HG03175 (cell line): ENCODE data around the gene TIMP2.

Source experiments
- ATAC-seq: cut with Tn5 transposase; IDR thresholded peaks from one replicate; pipeline ENCODE4 v1.9.1; 2021; ENCODE audit warnings: mild to moderate bottlenecking, moderate library complexity; ENCODE audit not compliant: unreplicated experiment

Gene TIMP2

GRCh38 chr17:78840780-78841611, 84.2 kb downstream of the TIMP2 start, which contains the start of gene USP36:
Gene USP36 (minus strand): TSS chr17:78840814. CDS start chr17:78836363, 4,451 bp downstream.
- peak; percentile 88 for ATAC-seq

- no peak for ATAC-seq
Measured at GRCh38 chr17:78840530-78840779, 84.7 kb downstream of the TIMP2 start.

GRCh38 chr17:78839762-78840529, 85.2 kb downstream of the TIMP2 start:
- peak; percentile 20 for ATAC-seq

- no peak for ATAC-seq
Measured at GRCh38 chr17:78839235-78839761, 85.9 kb downstream of the TIMP2 start.

GRCh38 chr17:78838574-78839005, 86.6 kb downstream of the TIMP2 start:
- ATAC-seq, result no peak

GRCh38 chr17:78836420-78837021, 88.7 kb downstream of the TIMP2 start:
- ATAC-seq, result no peak

GRCh38 chr17:78834571-78834970, 90.6 kb downstream of the TIMP2 start:
- ATAC-seq, result no peak

- ATAC-seq, result no peak
Measured at GRCh38 chr17:78832541-78832810, 92.7 kb downstream of the TIMP2 start.

- no peak for ATAC-seq
Measured at GRCh38 chr17:78831688-78832540, 93.3 kb downstream of the TIMP2 start.

GRCh38 chr17:78829477-78829876, 95.7 kb downstream of the TIMP2 start:
- ATAC-seq, result no peak

GRCh38 chr17:78828470-78829185, 96.6 kb downstream of the TIMP2 start:
- ATAC-seq, result no peak

- ATAC-seq, result no peak
Measured at GRCh38 chr17:78826836-78827509, 98.2 kb downstream of the TIMP2 start.

- ATAC-seq, result no peak
Measured at GRCh38 chr17:78826421-78826820, 98.8 kb downstream of the TIMP2 start.

- no peak for ATAC-seq
Measured at GRCh38 chr17:78825696-78826095, 99.5 kb downstream of the TIMP2 start.

- no peak for ATAC-seq
Measured at GRCh38 chr17:78824240-78824639, 100.9 kb downstream of the TIMP2 start.

GRCh38 chr17:78823282-78824046, 101.7 kb downstream of the TIMP2 start:
- ATAC-seq, result no peak

GRCh38 chr17:78822552-78822951, 102.6 kb downstream of the TIMP2 start:
- no peak for ATAC-seq

- no peak for ATAC-seq
Measured at GRCh38 chr17:78821961-78822360, 103.2 kb downstream of the TIMP2 start.

GRCh38 chr17:78820841-78821240, 104.3 kb downstream of the TIMP2 start:
- no peak for ATAC-seq
